ENCODE data around the gene ASTN2. TPM values are rescaled to one million over a fixed set of nuclear protein-coding genes. Genes with fewer than 3 reads are reported as not detected.
A peak's percentile ranks its signal among the peaks of the same experiment; 100 is the strongest.

ASTN2 gene
- total and polyA plus RNA-seq, 9 of the 15 experiments (the other 6 are each of a cell fraction or from before 2014, with no cell fraction given), result 0.56 to 3.5 (median 1.9) TPM

- TF ChIP-seq ZC3H4 (CRISPR knock-in tag; IDR thresholded peaks at IDR 0.05; ENCODE audit: borderline replicate concordance) (no peak), ZNF239 (CRISPR knock-in tag; IDR thresholded peaks at IDR 0.05) (no peak), CEBPG (CRISPR knock-in tag; IDR thresholded peaks at IDR 0.05) (peak; percentile 83), CEBPG (tag; conservative IDR thresholded peaks at IDR 0.05 in 1 of 2, IDR thresholded peaks at IDR 0.05 in 1 of 2) (peak in 1 of 2 experiments; percentile 90; a peak in 2 of 4 replicates), ZNF384 (IDR thresholded peaks at IDR 0.05; ENCODE audit: low read depth, low read length) (no peak), RUNX1 (IDR thresholded peaks at IDR 0.05; ENCODE audit: low read depth) (no peak), MAFG (tag; conservative IDR thresholded peaks at IDR 0.05) (0 out of 2 replicates have a peak, but pooled peaks have one; percentile 12), ZNF699 (CRISPR knock-in tag; IDR thresholded peaks at IDR 0.05; ENCODE audit: insufficient replicate concordance) (no peak), CHD4 (IDR thresholded peaks at IDR 0.05; ENCODE audit: insufficient read depth, insufficient replicate concordance, low read depth, low read length, poor library complexity, severe bottlenecking) (no peak), DMBX1 (CRISPR knock-in tag; IDR thresholded peaks at IDR 0.05; ENCODE audit: borderline replicate concordance) (peak; percentile 87), TCF7L2 (IDR thresholded peaks at IDR 0.05; ENCODE audit: low read depth, low read length) (no peak), E2F3 (CRISPR knock-in tag; IDR thresholded peaks at IDR 0.05) (no peak), ERF (CRISPR knock-in tag; IDR thresholded peaks at IDR 0.05) (no peak), CTCFL (IDR thresholded peaks at IDR 0.05; ENCODE audit: borderline replicate concordance, insufficient read depth, low read depth, low read length, poor library complexity, severe bottlenecking) (no peak), PRPF4 (IDR thresholded peaks at IDR 0.05; ENCODE audit: insufficient read depth, low read depth, low read length, poor library complexity, severe bottlenecking) (no peak), MCM7 (IDR thresholded peaks at IDR 0.05) (no peak), MTF1 (CRISPR knock-in tag; IDR thresholded peaks at IDR 0.05; ENCODE audit: borderline replicate concordance) (no peak), ZNF354B (CRISPR knock-in tag; IDR thresholded peaks at IDR 0.05) (no peak), ARID1B (IDR thresholded peaks at IDR 0.05) (peak; percentile 67), TCFL5 (CRISPR knock-in tag; conservative IDR thresholded peaks at IDR 0.05) (no peak), SPI1 (IDR thresholded peaks at IDR 0.05; ENCODE audit: borderline replicate concordance, low read depth, low read length) (no peak)
- TF ChIP-seq, protein P1, sequence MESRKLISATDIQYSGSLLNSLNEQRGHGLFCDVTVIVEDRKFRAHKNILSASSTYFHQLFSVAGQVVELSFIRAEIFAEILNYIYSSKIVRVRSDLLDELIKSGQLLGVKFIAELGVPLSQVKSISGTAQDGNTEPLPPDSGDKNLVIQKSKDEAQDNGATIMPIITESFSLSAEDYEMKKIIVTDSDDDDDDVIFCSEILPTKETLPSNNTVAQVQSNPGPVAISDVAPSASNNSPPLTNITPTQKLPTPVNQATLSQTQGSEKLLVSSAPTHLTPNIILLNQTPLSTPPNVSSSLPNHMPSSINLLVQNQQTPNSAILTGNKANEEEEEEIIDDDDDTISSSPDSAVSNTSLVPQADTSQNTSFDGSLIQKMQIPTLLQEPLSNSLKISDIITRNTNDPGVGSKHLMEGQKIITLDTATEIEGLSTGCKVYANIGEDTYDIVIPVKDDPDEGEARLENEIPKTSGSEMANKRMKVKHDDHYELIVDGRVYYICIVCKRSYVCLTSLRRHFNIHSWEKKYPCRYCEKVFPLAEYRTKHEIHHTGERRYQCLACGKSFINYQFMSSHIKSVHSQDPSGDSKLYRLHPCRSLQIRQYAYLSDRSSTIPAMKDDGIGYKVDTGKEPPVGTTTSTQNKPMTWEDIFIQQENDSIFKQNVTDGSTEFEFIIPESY (CRISPR knock-in tag; IDR thresholded peaks at IDR 0.05), result no peak
Observed at GRCh38 chr9:116420993-116421538, 993.8 kb downstream of the ASTN2 start (continued).

Data from K562 (cell line).